WTC11 (cell line): ENCODE measurements around the gene SP7. TPM values are rescaled to one million over a fixed set of nuclear protein-coding genes. Genes with fewer than 3 reads are reported as not detected.

Source experiments
- ATAC-seq: fragments of 200-7000 bp; cut with Tn5 transposase; 2 replicates; pipeline ENCODE4 v1.10.0; 2021; ENCODE audit warnings: mild to moderate bottlenecking, moderate library complexity
- CTCF ChIA-PET: fragments of 300-600 bp; sonication (Branson Sonifier 250); formaldehyde crosslinking; loops from one replicate; lab custom pipeline; 2021; ENCODE audit warnings: antibody characterized with exemption; lab: Charles Lee
- POLR2A ChIA-PET: fragments of 350-600 bp; sonication (Branson Sonifier 250); formaldehyde crosslinking; loops from one replicate; lab custom pipeline; 2021; ENCODE audit warnings: antibody characterized with exemption; lab: Charles Lee
- DNase-seq: peaks from one replicate; pipeline ENCODE4 v3.0.0; 2021; ENCODE audit warnings: low spot score
- H3K27ac Mint-ChIP-seq: 2 replicates; pipeline ENCODE4 v1.8.0; 2021; ENCODE audit warnings: mixed read lengths
- H3K27me3 Mint-ChIP-seq: 2 replicates; pipeline ENCODE4 v1.8.0; 2021; ENCODE audit warnings: low read depth, mild to moderate bottlenecking, moderate library complexity, mixed read lengths
- H3K36me3 Mint-ChIP-seq: 2 replicates; pipeline ENCODE4 v1.8.0; 2021; ENCODE audit warnings: mixed read lengths
- H3K4me1 Mint-ChIP-seq: 2 replicates; pipeline ENCODE4 v1.8.0; 2022; ENCODE audit warnings: mixed read lengths
- H3K4me3 Mint-ChIP-seq: 2 replicates; pipeline ENCODE4 v1.8.0; 2021; ENCODE audit warnings: mild to moderate bottlenecking, moderate library complexity, mixed read lengths
- H3K9me3 Mint-ChIP-seq: 2 replicates; pipeline ENCODE4 v1.8.0; 2021; ENCODE audit warnings: mixed read lengths
- ATF6 ChIP-seq: sonication (generic); formaldehyde crosslinking; IDR thresholded peaks from 2 replicates; pipeline ENCODE4 v1.8.1; 2023; ENCODE audit warnings: mild to moderate bottlenecking, missing genetic modification reagents
- CTCF ChIP-seq: fragments of 200-600 bp; IDR thresholded peaks from 2 replicates; pipeline ENCODE4 v1.8.0; 2022; ENCODE audit warnings: antibody characterized with exemption
- FOXP1 ChIP-seq: sonication (generic); formaldehyde crosslinking; IDR thresholded peaks from 2 replicates; pipeline ENCODE4 v1.8.0; 2022; ENCODE audit warnings: missing genetic modification reagents, mild to moderate bottlenecking, moderate library complexity, borderline replicate concordance
- HMGXB4 ChIP-seq: sonication (generic); formaldehyde crosslinking; IDR thresholded peaks from 2 replicates; pipeline ENCODE4 v1.8.1; 2023; ENCODE audit warnings: mild to moderate bottlenecking, moderate library complexity, missing genetic modification reagents
- IRF1 ChIP-seq: sonication (generic); formaldehyde crosslinking; IDR thresholded peaks from 2 replicates; pipeline ENCODE4 v1.8.0; 2023; ENCODE audit warnings: missing genetic modification reagents
- KAT7 ChIP-seq: sonication (generic); formaldehyde crosslinking; IDR thresholded peaks from 2 replicates; pipeline ENCODE4 v1.8.1; 2023; ENCODE audit warnings: missing genetic modification reagents, mild to moderate bottlenecking, borderline replicate concordance
- MAX ChIP-seq: sonication (generic); formaldehyde crosslinking; IDR thresholded peaks from 2 replicates; pipeline ENCODE4 v1.8.0; 2022; ENCODE audit warnings: mild to moderate bottlenecking, missing genetic modification reagents
- MXD4 ChIP-seq: fragments of 250-450 bp; sonication (Bioruptor Pico); IDR thresholded peaks from 2 replicates; pipeline ENCODE4 v1.8.0; 2021; ENCODE audit warnings: mild to moderate bottlenecking, moderate library complexity, borderline replicate concordance
- MYBL2 ChIP-seq: sonication (generic); formaldehyde crosslinking; IDR thresholded peaks from 2 replicates; pipeline ENCODE4 v1.8.1; 2023; ENCODE audit warnings: mild to moderate bottlenecking, moderate library complexity, missing genetic modification reagents
- NFE2L1 ChIP-seq: sonication (generic); formaldehyde crosslinking; IDR thresholded peaks from 2 replicates; pipeline ENCODE4 v1.8.1; 2023; ENCODE audit warnings: missing genetic modification reagents
- NR1H2 ChIP-seq: sonication (generic); formaldehyde crosslinking; IDR thresholded peaks from 2 replicates; pipeline ENCODE4 v1.9.0; 2021; ENCODE audit warnings: mild to moderate bottlenecking, moderate library complexity, missing genetic modification reagents
- SMAD4 ChIP-seq: sonication (generic); formaldehyde crosslinking; IDR thresholded peaks from 2 replicates; pipeline ENCODE4 v1.8.0; 2022; ENCODE audit warnings: mild to moderate bottlenecking, missing genetic modification reagents
- TCF7 ChIP-seq: sonication (generic); formaldehyde crosslinking; IDR thresholded peaks from 2 replicates; pipeline ENCODE4 v1.8.0; 2022; ENCODE audit warnings: mild to moderate bottlenecking, low read depth, missing genetic modification reagents, moderate library complexity
- ZBTB43 ChIP-seq: sonication (generic); formaldehyde crosslinking; IDR thresholded peaks from 2 replicates; pipeline ENCODE4 v1.8.1; 2023; ENCODE audit warnings: mild to moderate bottlenecking, missing genetic modification reagents
- ZMAT4 ChIP-seq: fragments of 250-450 bp; sonication (Bioruptor Pico); IDR thresholded peaks from 2 replicates; pipeline ENCODE4 v1.9.0; 2021; ENCODE audit warnings: mild to moderate bottlenecking
- ZNF138 ChIP-seq: sonication (generic); formaldehyde crosslinking; conservative IDR thresholded peaks from 2 replicates; pipeline ENCODE4 v1.8.1; 2022; ENCODE audit warnings: mild to moderate bottlenecking, moderate library complexity, missing genetic modification reagents
- ZNF263 ChIP-seq: sonication (generic); formaldehyde crosslinking; IDR thresholded peaks from 2 replicates; pipeline ENCODE4 v1.8.1; 2022; ENCODE audit warnings: low read depth, mild to moderate bottlenecking, moderate library complexity, missing genetic modification reagents
- total RNA-seq: library from RNA; stranded (reverse); gene quantifications from 3 replicates; pipeline ENCODE4 v1.2.3, GENCODE V29; 2021

Gene SP7
- total RNA-seq, 1 experiment from 2014 or later: 0.09 TPM

- POLR2A ChIA-PET: interaction anchor here (0.9 kb wide), 1 partner anchor 351 kb away, joined by 3 read pairs; no protein-coding TSS in a partner anchor
- ATAC-seq: 0 out of 2 replicates have a peak, but pooled peaks have one; percentile 0
- TF ChIP-seq ZNF138 (CRISPR knock-in tag): no peak
- no peak for TF ChIP-seq IRF1 (CRISPR knock-in tag)
- 0 out of 2 replicates have a peak, but pooled peaks have one; percentile 18 for TF ChIP-seq HMGXB4 (CRISPR knock-in tag)
- TF ChIP-seq ATF6 (CRISPR knock-in tag): no peak
- no peak for TF ChIP-seq MAX
- TF ChIP-seq NR1H2 (CRISPR knock-in tag): no peak
- TF ChIP-seq ZNF263: no peak
- peak; percentile 20; the same call in 1 of the 2 replicates for TF ChIP-seq NFE2L1
- TF ChIP-seq MYBL2 (CRISPR knock-in tag): no peak
- no peak for TF ChIP-seq ZMAT4 (CRISPR knock-in tag)
- TF ChIP-seq ZBTB43 (CRISPR knock-in tag): no peak
- TF ChIP-seq TCF7 (CRISPR knock-in tag): 0 out of 2 replicates have a peak, but pooled peaks have one; percentile 62
- no peak for TF ChIP-seq MXD4
- no peak for TF ChIP-seq SMAD4 (CRISPR knock-in tag)
- TF ChIP-seq KAT7: no peak
- TF ChIP-seq FOXP1: peak; percentile 32; the same call in 1 of the 2 replicates
- TF ChIP-seq CTCF: no peak
- H3K4me1 Mint-ChIP-seq: peaks cover 30% of the 10 kb centered on the region
- no peak overlapping the region for H3K27ac Mint-ChIP-seq
- peak; percentile 46 for DNase-seq
- peaks cover 75% of the 10 kb centered on the region for H3K27me3 Mint-ChIP-seq
- peak overlapping the region; percentile 81 for H3K4me3 Mint-ChIP-seq
- H3K9me3 Mint-ChIP-seq: no peaks in the 10 kb centered on the region
- CTCF ChIA-PET: interaction anchor here (0.6 to 9.5 kb wide), 13 partner anchors 21 to 1988 kb away, joined by 3 to 148 read pairs (median 7); partner anchors contain the start of genes NPFF, SP1 and TARBP2
- H3K36me3 Mint-ChIP-seq: peaks cover under 1% of the 10 kb centered on the region; the same call in 1 of the 2 replicates
Observed at GRCh38 chr12:53325511-53326061, 10.6 kb downstream of the SP7 start.
